ENCODE measurements around the gene ACO2.
A peak's percentile ranks its signal among the peaks of the same experiment; 100 is the strongest.

ACO2 gene

DNA sequence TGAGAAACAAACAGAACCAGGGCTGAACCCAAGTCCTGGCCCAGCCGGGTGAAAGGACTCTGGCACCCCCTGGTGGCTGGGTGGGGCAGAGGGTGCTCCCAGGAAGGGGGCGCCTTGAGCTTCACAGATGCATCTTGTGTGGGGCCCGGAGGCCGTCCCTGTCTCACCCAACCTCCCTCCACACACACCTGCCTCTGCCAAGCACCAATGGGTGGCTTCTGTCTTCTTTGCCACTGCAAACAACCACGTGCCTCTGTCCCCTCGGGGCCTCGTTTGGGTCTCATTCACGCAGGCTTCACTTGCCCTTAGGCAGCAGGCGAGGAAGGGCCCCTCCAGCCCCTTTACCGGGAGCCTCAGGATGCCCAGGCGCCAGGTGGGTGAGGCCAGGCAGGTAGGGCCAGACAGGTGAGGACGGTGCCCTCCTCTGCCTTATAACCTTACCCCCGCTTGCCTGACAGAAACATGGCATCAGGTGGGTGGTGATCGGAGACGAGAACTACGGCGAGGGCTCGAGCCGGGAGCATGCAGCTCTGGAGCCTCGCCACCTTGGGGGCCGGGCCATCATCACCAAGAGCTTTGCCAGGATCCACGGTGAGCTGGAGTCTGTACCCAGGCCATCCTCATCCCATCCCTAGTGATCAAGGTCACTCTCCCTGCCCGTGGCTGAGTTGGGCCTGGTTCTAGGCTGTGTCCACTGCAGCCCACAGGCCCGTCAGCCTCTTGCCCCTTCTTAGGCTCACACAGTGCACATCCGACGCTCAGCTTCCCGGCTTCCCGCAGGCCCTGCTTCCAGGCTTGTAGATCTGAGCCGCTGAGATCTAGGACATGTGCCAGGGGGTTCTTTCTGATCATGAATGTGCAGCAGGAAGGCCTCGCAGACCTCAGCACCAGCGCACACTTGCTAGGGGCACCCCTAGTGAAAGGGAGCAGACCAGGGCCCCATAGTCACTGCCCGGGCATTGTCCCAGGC lies 58.2 kb downstream of the ACO2 start:
- no peak overlapping the region for H3K4me3 ChIP-seq (replicated peaks; ENCODE audit: low read depth, low read length)
- no peak for DNase-seq (ENCODE audit: extremely low read depth, low read depth)
- peak; percentile 90 for TF ChIP-seq CTCF (IDR thresholded peaks at IDR 0.05; ENCODE audit: low read depth, low read length, missing control alignments)

- H3K4me3 ChIP-seq (replicated peaks; ENCODE audit: low read depth, low read length): no peak overlapping the region
- no peak for DNase-seq (ENCODE audit: extremely low read depth, low read depth)
- no peak for TF ChIP-seq CTCF (IDR thresholded peaks at IDR 0.05; ENCODE audit: low read depth, low read length, missing control alignments)
Measured at GRCh38 chr22:41528132-41528766, 59.3 kb downstream of the ACO2 start.

DNA sequence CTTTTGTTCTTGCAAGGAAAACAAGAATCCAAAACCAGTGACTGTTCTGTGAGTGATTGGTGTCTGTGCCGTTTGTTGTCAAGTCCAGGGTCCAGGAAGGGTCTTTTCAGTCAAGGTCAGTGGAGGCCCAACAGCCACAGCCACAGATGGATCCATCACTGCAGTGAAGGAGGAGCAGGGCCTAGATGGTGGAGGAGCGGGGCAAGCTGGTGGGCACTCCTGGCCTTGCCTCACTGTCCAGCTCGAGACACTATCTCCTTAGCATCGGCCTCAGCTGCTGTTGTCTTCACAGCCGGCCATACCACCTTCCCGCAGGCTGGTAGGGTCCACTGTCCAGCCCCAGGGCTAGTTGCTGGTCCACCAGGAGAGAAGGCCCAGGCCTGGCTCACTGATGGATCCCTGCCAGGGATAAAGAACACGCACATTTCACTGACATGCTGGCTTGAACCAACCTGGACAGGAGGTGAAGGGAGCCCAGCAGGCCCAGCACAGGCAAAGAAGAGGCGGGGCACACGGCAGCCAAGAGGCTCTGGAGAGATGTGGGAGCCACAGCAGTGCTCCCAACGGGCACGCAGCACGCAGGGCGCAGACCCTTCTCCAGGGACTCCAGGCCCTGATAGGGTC lies 60.1 kb downstream of the ACO2 start:
- no peak for DNase-seq (ENCODE audit: extremely low read depth, low read depth)
- TF ChIP-seq CTCF (IDR thresholded peaks at IDR 0.05; ENCODE audit: low read depth, low read length, missing control alignments): no peak
- no peak overlapping the region for H3K4me3 ChIP-seq (replicated peaks; ENCODE audit: low read depth, low read length)

- no peak for DNase-seq (ENCODE audit: extremely low read depth, low read depth)
- no peak for TF ChIP-seq CTCF (IDR thresholded peaks at IDR 0.05; ENCODE audit: low read depth, low read length, missing control alignments)
- no peak overlapping the region for H3K4me3 ChIP-seq (replicated peaks; ENCODE audit: low read depth, low read length)
Measured at GRCh38 chr22:41530890-41531714, 62.2 kb downstream of the ACO2 start.

GRCh38 chr22:41531715-41532477 lies 63.0 kb downstream of the ACO2 start:
- no peak for DNase-seq (ENCODE audit: extremely low read depth, low read depth)
- H3K4me3 ChIP-seq (replicated peaks; ENCODE audit: low read depth, low read length): no peak overlapping the region
- TF ChIP-seq CTCF (IDR thresholded peaks at IDR 0.05; ENCODE audit: low read depth, low read length, missing control alignments): no peak

Data from HFF-Myc (cell line).